Midbrain (tissue), 1 donor: Measurements from ENCODE around the gene TMEM203.

Source experiments
- DNase-seq: peaks from one replicate; lab custom pipeline; 2025; lab: John Stamatoyannopoulos, UW

The TMEM203 gene

DNA sequence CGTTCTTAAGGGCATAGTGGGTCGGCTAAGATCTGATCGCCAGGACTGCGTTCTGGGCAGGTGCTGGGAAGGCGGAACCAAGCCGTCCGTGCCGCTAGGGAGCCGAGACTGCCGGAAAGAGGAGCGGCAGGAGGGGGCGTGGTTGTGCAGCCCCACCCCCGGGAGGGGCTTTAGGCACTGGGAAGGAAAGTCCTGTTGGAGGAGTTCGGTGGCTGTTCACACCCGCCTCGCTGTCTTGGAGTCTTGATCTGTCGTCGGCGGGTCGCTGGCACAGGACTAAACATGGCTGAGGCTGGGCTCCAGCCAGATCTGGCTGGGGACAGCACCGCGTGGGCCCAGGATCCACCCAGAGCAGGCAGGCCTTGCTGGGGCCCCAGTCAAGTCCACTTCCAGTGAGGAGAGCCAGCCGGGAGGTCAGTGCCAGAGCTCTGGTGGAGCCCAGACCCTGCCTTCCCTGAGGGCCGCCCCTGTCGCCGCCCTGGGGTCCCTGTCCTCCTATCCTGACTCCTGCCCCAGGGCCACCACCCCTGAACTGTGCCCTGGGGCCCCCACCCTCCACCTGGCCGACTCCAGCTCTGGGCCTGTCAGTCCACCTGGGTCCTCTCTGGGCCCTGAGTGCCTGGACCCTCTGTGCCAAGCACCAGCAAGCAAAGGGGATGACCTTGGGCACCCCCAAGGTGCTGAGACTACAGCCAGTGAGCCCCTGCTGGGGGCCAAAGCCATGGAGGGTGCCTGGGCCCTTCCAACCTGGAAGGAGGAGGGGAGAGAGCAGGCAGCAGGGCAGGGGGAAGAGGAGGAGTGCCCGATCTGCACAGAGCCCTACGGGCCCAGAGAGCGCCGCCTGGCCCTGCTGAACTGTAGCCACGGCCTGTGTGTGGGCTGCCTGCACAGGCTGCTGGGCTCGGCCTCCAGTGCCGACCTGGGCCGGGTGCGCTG is 12.1 kb upstream of the TMEM203 start:
- no peak for DNase-seq

DNA sequence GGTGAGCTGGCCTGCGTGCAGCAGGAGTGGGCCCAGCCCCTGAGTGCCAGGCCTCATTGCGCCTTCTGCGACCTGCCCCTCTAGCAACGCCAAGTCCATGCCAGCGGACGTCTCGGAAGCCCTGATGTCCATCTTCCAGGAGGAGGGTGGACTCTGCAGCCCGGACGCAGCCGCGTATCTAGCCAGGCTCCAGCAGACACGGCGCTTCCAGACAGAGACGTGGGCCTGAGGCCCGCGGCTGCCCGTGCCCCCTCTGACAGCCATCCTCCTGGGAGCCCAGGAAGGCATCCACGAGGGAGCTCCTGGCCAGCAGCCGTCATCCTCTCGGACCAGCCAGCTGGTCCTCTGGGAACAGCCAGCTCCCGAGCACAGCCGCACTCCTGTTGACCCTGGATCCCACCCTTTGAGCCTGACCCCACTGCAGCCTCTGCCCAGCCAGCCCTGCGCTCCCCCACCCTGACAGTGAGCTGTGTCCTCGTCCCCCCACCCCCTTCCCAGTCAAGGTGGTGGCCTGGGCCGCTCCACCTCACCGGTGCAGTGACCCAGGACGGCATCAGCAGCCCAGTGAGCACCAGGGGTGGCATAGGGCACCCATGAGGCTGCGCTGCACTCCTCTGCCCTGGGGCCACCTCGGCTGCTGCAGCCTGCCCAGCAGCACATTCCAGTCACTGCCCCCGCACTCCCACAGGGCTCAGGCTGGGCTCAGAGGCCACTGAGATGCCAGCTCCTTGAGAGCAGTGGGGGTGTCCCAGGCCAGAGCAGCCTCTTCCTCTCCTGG is 10.9 kb upstream of the TMEM203 start:
- DNase-seq = no peak

DNA sequence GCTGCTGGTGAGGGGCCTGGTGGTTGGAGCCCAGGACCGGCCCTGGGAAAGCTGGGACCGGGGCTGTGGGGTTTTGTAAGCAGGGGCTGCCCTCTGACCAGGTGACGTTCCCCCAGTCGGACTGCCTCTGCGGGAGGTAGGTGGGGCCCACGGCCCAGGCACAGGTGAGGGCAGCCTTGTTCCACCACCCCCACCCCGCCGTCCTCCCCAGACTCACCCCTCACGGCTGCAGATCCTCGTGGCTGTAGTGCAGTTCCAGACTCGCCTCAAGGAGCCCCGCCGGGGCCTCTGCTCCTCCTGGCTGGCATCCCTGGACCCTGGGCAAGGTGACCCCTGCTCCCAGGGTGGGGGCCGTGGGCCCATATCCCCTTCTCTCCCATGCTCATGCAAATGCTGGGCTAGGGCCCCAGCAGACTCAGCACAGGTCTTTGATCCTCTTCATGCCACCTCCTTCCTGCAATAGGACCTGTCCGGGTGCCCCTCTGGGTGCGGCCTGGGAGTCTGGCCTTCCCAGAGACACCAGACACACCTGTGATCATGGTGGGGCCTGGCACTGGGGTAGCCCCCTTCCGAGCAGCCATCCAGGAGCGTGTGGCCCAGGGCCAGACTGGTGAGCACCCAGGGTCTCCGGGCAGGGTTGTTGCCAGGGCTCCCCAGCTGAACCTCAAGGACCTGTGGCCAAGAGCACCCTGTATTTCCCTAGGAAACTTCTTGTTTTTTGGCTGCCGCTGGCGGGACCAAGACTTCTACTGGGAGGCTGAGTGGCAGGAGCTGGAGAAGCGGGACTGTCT is 9.9 kb upstream of the TMEM203 start:
- DNase-seq = no peak

DNA sequence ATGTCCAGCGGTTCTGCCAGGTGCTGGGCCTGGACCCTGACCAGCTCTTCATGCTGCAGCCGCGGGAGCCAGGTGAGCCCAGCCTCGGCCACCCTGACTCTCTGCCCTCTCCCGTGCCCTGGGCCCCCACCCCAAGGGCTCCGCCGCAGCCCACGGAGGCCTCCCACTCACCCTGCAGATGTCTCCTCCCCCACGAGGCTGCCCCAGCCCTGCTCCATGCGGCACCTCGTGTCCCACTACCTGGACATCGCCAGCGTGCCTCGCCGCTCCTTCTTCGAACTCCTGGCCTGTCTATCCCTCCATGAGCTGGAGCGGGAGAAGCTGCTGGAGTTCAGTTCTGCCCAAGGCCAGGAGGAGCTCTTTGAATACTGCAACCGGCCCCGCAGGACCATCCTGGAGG is 9.2 kb upstream of the TMEM203 start:
- no peak for DNase-seq

DNA sequence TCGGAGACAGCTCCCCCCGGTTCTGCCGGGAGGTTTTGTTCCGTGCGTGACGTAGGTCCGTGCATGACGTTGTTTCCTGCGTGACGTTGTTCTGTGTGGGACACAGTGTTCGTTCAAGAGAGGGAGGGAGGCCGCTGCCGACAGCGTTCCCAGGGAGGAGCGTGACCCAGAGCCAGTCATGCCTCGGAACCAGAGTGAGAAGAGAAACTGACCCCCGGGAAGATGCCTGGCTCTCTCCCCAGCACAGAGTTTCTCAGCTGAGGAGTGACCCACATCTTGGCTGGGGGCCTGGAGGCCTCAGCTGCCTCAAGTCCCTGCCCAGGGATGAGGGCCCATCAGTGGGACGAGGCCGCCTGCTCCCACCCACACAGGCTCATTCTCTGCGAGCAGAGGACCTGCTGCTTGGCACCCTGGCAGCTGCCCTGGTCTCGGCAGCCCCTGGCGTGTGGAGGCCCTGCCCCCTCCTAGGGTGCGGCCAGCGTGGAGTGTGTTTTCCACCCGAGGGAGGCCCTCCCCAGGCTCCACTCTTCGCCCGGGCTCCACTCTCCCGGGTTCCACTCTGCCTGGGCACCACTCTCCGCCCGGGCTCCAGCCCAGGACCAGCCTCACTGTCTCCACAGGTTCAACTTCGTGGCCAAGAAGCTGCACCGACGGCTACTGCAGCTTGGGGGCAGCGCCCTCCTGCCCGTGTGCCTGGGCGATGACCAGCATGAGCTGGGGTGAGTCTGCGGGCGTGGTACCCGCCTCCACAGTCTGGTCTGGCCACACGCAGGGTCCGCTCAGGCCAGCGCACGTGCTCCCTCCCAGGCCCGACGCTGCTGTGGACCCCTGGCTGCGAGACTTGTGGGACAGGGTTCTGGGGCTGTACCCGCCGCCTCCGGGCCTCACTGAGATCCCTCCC is 8.0 kb upstream of the TMEM203 start:
- peak; percentile 33 for DNase-seq

DNA sequence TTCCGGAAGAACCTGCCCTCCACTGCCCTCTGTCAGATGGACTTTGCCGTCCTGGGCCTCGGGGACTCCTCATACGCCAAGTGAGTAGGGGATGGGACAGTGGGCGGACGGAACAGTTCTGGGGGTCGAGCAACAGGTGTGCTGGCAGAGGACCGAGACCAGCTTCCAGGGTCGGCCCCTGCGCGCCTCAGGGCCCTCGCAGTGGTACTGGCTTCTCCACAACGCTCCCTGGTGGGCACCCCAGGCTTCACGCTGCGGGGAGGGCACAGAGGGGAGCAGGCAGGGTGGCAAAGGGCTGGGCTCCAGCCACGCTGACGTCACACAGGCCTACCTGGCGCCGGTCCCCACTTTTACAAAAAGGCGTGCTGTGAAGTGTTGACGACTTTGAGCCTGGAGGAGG is 7.1 kb upstream of the TMEM203 start:
- DNase-seq = no peak

DNA sequence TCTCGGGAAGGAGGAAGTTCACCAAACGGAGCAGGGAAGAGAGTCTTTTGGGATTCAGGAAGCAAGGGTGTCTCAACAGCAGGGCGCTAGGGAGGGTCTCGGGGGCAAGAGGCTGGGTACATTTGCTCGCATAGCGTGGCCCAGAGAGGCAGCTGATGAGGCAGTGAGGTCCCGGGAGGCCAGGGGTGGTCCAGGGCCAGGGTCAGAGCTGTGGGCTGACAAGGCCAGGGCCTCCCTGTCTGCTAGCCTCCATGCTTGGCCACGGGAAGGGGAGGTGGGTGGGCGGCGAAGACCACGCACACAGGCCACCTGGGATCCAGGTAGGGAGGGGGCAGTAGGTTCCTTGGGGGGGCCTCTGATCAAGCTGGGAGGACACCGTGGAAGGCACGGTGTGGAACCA is 6.1 kb upstream of the TMEM203 start:
- no peak for DNase-seq

DNA sequence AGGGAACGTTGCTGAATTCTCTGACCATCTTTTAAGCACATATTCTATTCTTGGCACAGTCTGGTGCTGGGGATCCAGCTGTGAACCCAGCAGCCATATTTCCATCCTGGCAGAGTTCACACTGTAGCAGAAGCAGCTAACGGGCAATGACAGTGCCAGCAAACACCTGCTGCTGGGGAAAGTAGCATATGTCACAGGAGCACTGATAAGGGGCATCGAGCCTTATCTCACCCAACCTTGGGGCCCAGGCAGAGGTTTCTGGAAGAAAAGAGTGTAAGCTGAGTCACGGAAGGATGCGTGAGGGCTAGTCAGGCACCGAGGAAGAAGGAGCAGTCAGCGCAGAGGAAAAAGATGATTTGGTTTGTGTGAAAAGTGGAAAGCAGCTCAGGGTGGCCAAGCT is 1.2 kb upstream of the TMEM203 start:
- no peak for DNase-seq

DNA sequence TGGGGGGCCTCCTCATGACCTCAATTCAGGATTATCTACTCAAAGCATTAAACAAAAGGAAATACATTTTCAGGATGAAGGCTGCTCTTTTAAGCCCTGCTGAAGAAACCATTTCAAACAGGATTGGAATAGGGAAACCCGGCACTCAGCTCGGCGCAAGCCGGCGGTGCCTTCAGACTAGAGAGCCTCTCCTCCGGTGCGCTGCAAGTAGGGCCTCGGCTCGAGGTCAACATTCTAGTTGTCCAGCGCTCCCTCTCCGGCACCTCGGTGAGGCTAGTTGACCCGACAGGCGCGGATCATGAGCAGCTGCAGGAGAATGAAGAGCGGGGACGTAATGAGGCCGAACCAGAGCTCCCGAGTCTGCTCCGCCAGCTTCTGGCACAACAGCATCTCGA is 720 bp downstream of the TMEM203 start:
- no peak for DNase-seq

DNA sequence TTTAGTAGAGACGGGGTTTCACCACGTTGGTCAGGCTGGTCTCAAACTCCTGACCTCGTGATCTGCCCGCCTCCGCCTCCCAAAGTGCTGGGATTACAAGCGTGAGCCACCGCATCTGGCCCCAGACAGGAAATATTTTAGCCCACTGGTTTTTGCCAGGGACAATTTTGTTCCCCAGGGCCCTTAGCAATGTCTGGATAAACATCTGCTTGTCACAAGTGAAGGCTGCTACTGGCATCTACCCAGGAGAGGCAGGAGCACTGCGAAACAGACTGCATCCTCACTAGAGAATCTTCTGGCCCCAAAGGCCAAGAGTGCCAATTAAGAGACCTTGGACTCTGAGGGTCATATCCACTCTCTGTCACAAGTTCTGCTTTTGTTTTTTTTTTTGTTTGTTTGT is 2.5 kb downstream of the TMEM203 start:
- DNase-seq = no peak

DNA sequence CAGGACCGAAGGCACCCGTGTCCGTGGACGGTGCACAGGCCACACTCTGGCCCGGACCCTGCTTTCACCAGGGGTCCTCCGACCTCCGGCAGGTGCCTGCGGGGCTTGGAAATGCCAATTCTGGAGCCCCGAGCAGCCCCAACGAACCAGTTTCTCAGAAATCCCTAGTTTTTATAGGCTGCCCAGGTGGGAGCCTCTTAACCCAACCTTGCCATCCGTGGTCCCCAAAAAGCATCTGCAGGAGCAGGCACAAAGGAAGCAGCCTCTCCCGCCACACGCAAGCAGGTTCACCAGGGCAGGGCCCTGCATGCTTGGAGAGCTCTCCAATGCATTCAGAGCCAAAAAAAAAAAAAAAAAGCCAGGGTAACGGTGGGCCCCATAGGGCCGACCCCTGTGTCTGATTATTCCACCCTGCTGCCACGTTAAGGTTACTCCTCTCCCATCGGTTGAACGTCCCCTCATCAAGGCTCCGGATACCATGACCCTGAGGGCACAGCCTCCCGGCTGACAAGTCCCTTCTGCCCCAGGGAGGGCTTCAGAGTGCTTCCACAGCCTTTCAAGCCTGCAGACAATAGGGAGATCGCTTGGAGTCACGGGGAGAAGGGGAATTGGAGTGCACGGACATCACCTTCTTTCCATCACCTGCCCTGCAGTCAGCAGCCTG is 4.1 kb downstream of the TMEM203 start:
- no peak for DNase-seq

DNA sequence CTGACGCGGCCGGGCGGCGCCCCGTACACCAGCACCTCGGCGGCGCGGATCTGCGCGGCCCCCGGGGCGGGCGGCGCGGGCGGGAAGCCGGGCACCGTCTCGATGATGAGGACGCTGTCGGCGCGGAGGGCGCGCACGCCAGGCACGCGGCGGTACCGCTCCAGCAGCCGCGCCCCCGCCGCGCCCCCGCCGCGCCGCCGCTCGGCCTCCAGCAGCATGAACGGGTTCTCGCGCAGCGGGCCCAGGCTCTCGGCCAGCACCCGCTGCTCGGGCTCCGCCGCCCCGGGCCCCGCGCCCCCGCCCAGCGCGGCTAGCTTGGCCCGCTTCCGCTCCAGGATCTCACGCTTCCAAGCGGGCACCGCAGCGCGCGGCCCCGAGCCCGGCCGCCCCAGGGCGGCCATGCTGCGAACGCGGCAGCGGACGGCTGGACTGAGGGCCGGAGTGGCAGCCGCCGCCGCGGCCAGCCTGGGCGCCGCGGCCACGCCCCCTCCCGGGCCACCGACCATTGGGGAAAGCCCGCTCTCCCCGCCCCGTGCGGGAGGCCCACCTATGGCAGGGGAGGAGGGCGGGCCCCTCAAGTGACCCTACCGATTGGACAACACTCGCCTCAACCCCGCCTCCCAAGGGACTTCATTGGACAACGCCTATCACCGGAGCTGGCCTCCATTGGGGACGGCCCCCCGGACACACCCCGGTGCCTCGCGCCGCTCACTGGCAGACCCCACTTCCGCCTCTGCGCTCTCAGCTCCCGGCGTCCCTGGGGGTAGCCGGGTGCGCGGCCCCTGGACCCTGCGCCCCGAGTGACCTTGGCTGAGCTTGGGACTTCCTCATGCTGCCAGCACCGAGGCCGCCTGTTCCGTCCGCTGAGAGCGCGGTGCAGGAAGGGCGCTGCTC is 4.9 kb downstream of the TMEM203 start, which contains the start of gene TPRN:
TPRN (minus strand) TSS at position 431 of the 894 bp plus-strand sequence; CDS start at position 401, 30 bp downstream.
- DNase-seq = peak; percentile 99

DNA sequence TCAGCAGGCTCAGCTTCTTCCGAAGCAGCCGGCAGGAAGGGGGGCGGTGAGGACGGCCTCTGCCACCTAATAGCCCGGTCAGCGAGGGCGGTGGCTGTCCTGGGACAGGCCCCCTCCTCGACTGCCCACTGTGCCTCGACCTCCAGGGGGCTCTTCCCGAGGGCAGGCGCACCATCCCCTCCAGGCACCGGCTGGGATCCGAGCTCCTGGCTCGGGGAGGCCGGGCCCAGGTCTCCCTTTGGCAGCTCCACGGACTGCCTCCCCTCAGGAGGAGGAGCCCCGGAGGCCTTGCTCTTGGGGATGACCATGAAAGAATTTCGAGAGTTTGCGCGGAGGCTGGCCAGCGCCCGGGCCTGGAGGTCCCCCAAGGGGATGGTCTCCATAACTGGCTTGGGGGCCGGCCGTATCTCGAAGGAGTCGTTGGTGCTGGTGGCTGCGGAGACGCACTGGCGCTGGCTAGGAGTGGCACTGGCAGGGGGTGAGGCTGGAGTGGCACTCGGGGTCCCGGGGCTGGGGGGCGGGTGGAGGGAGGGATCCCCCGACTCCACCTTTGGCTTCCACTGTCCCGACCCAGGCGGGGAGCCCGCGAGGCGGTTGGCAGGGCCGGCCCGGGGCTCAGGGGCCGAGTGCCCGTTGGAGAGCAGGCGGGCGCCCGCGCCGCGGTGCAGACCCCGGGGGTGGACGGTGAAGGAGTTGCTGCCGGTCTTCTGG is 5.9 kb downstream of the TMEM203 start:
- DNase-seq = no peak

DNA sequence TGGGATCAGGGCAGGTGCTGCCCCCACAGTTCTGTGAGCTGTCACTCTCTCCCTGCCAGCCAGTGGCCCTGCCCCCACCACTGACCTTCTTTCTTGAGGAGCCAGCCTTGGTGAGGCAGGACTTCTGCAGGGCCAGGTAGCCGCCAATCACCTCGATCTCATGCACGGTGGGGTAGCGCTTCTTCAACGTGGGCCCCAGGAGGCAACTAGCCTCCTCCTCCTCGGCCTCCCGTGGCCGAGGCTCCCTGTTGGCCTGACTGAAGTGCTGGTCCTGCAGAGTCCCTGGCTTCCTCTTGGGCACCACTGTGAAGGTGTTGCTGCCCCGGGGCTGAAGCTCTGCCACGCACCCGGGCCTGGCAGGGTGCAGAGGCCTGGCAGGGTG is 6.6 kb downstream of the TMEM203 start:
- no peak for DNase-seq

DNA sequence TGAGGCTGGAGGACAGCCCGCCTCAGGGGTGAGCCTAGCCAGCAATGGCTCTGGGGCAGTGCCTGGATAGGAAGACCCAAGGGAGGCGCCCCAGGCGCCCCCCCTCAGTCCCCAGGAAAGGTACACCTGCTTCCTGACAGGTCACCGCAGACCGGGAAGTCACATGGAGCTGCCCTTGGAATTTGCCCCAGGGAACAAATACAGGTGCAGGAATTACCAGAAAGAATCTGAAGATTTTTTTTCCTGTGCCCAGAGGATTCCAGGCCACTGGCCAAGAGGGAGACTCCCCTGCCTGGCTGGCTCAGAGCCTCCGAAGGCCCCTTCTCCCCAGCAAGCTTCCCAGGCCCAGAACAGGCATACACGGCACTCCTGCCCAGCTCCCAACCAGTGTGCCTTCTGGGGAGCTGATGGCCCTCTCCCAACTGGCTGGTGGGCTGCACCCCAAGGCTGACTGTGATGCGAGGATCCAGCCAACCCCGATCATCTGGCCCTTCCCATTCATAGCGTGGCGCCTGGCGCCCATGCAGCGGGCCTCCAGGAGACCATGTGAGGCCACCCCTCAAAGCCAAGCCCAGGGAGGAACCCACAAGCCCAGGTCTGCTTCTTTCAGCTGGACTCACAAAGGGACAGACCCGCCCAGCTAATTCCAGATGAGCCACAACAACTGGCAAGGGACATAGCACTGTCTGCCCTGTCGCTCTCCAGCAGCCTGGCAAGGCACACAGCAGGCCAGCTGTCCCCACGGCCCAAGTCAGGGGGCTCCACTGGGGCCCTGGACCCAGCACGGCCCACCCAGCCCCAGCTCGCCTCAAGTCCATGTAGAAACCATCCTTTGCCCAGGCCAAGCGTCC is 7.2 kb downstream of the TMEM203 start:
- no peak for DNase-seq

DNA sequence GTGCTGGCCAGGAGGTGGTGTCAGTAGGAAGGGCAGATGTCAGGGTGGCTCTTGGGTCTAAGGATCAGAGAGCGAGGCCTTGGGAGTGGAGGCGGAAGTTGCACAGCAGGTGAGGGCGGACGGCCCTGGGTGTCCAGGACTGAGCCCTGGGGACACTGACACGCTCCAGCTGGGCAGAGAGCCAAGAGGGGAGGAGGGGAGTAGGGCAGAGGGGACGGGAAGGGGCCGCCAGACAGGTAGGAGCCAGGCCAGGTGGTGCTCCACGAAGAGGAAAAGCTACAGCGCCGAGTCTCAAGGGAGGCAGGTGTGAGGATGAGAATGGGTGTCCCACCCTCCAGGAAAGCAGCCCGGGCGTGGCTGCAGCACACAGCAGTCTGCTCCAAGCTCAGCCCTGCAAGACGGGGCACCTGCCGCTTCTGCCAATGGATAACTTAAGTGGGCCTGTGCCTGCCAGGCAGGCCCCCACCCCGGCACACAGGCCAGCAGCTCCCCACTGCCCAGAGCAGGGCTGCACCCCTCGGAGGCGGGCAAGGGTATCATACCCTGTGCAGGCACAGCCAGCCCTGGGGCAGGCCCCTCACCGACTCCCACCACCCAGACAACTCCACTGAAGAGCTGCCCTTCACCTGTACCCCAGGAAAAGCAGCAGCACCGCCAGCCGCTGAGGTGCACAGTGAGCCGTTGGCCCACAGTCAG is 9.8 kb downstream of the TMEM203 start:
- no peak for DNase-seq

DNA sequence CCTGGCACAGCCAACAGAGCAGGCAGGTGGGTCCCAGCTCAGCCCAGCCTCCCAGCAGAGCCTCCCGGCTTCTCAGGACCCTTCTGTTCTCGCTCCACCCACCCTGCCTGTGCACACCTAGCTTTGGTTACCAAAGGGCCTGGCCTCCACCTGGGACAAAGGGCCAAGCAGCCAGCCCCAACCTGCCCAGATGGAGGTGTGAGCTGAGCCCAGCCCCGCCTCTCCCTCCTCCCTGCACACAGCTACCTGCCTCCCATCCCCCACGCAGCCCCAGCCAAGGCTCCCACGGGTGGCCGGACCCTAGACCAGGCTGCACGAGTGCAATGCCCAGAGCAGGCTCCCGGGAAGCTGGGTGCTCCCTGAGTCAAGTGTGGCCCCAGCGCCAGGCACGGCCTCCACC is 10.5 kb downstream of the TMEM203 start:
- DNase-seq = no peak
